ENCODE data around the gene YIPF2.
A peak's percentile ranks its signal among the peaks of the same experiment; 100 is the strongest.
"Not testable (repeated sequence)": the region's sequence is repeated elsewhere in the genome, so short reads cannot be mapped to it uniquely, and the experiment has no call there.

The YIPF2 gene

DNA sequence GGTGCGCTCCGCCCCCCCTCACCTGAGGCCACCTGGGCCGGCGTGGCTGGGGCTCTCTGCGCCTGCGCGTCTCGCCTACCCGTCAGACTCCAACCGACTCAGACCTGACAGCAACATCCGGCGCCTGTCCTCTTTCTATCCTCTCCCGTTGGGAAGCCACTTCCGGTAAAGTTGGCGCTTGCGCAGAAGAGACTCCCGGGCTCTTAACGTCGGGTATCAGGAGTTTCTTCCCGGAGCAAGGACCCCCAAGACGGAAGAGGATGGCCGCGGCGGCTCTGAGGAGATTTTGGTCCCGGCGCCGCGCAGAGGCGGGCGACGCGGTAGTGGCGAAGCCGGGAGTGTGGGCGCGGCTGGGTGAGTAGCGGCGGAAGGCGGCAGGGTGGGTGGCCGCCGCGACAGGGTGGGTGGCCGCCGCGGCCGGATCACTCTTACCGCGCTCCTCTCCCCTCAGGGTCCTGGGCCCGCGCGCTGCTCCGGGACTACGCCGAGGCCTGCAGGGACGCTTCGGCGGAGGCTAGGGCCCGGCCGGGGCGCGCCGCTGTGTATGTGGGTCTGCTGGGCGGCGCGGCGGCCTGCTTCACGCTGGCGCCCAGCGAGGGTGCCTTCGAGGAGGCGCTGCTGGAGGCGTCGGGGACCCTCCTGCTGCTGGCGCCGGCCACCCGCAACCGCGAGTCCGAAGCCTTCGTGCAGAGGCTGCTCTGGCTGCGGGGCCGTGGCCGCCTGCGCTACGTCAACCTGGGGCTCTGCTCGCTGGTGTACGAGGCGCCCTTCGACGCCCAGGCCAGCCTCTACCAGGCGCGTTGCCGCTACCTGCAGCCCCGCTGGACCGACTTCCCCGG lies at the start of gene YIPF2, which contains the start of gene TIMM29:
YIPF2 (minus strand) TSS at position 77 of the 839 bp plus-strand sequence. CDS start 229 bp downstream, outside the sequence.
TIMM29 (plus strand) TSS at position 249 of the 839 bp plus-strand sequence; CDS start at position 261, 12 bp downstream.
- DNase-seq, result peak; percentile 93

DNA sequence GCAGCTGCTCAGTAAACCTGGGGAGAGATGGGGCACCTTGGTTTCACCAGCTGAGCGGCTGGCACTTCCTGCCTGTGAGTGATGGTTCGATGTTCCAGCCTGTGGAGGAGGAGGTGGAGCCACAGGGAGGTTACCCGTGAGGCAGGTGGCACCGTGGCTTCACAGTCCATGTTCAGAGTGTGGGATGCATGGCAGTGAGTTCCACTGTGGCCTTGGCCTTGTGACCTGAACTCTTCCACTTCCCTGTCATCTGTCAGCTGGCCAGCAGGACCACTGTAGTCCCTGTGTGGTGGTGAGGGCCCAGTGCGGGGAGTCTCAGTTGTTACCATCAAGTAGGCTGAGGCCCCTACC lies 49.3 kb upstream of the YIPF2 start:
- DNase-seq, result no peak

DNA sequence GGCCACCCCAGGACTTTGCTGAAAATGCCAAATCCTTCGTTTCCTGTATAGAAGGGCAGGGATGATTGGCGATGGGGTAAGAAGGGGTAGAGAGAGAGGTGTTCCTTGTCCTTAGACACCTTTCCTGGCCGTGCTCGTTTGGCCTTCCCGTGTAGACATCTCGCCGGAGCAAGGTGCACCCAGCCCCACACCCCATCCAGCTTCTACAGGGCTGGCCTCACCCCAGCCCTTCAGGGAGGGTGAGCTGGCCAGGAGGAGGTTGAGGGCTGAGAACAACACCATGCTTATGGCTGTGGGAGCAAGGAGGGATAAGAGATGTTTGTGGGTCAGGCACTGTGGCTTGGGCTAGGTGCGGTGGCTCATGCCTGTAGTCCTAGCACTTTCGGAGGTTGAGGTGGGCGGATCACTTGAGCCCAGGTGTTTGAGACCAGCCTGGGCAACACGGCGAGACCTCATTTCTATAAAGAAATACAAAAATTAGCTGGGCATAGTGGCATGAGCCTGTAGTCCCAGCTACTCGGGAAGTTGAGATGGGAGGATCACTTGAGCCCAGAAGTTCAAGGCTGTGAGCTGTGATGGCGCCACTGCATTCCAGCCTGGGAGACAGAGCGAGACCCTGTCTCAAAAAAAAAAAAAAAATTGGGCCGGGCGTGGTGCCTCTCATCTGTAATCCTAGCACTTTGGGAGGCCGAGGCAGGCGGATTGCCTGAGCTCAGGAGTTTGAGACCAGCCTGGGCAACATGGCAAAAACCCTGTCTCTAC lies 47.9 kb upstream of the YIPF2 start:
- no peak for DNase-seq

GRCh38 chr19:10975374-10976130 lies 47.1 kb upstream of the YIPF2 start:
- no peak for DNase-seq

GRCh38 chr19:10971107-10971726 lies 42.8 kb upstream of the YIPF2 start:
- no peak for DNase-seq

- DNase-seq, result peak; percentile 30
These were observed 40.2 kb upstream of the YIPF2 start for GRCh38 chr19:10968527-10969135.

DNA sequence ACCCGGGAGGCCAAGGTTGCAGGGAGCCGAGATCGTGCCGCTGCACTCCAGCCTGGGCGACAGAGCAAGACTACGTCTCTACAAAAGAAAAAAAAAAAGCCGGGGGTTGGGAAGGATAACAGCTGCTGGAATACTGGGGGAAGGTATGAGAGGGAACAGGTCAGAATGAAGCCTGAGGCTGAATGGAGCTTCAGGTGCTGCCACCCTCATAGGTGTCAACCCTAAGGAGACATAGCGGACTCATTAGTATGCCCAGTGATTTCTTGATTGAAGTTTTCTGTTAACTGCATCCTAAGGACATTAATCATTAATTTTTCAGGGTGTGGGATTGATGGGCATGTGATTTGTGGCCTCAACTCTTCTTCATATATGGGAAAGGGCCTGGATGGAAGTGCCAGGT lies 38.4 kb upstream of the YIPF2 start:
- DNase-seq, result no peak

- DNase-seq, result no peak
These were observed 37.0 kb upstream of the YIPF2 start for GRCh38 chr19:10965398-10965797.

DNA sequence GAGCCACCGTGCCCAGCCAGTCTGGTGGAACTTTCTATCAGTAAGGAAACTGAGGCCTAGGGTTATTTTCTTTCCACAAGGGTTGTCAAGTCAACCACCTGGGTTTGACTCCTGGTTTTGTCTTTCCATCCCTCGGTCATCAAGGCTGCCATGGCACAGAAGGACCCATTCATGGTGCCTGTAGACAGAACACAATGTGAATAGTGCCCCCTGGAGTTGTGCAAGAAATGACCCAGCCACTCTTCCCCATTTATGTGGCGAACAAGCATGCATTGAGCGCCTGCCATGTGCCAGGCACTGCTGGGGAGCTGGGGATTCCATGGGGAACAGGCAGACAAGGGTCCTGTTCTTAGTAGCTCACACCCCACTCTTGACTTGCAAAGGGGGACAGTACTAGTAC lies 36.5 kb upstream of the YIPF2 start:
- no peak for DNase-seq

DNA sequence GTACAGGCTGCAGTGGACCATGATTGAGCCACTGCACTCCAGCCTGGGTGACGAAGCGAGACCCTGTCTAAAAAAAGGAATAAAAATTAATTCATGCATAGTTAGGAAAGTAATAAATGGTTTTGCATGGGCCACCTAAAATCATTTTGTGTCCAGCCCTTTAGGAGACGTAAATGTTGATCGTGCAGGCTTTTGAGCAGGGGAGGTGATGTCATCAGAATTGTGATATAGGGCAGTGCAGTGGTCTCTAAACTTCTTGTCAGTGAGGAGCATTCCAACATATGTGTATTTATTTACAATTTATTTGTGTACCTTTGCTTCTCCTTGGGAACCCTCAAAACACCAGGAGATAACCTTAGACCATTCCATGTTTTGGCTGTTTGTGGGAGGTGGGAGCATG lies 35.4 kb upstream of the YIPF2 start:
- DNase-seq, result no peak

GRCh38 chr19:10962863-10963262 lies 34.4 kb upstream of the YIPF2 start:
- DNase-seq, result no peak

GRCh38 chr19:10961073-10961860 lies 32.8 kb upstream of the YIPF2 start:
- DNase-seq, result peak; percentile 64

DNA sequence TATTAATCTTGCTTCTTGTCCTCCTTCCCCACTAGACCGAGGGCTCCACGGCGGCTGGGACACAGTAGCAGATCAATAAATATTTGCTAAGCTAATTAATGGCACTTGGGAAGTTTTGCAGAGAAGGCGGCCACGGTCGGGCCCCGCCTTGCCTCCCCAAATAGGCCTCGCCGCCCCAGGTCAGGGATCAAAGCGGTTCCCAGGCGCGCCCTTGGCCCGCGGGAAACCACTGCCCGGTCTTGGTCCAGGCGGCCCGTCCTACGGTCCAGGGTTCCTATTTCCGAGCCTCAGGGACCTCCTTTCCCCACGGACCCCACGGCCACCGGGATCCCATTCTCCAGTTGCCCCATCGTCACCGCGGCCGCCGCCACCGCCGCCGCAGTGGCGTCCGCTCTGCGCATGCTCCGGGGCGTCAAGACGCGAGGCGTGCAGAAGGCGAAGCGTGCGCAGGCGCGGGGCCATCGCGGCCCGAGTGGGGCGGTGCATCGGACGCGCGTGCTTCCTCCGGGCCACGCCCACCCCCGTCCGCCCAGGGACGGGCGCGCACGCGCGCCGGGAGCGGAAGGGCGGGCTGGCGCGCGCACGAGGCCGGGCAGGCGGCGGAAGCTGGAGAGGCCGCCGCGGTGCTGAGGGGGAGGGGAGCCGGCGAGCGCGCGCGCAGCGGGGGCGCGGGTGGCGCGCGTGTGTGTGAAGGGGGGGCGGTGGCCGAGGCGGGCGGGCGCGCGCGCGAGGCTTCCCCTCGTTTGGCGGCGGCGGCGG lies 32.1 kb upstream of the YIPF2 start, which contains the start of gene SMARCA4:
SMARCA4 (plus strand) TSS at position 717 of the 759 bp plus-strand sequence. CDS start 23,122 bp downstream, outside the sequence.
- DNase-seq, result peak; percentile 85

GRCh38 chr19:10959277-10959968 lies 31.0 kb upstream of the YIPF2 start:
- not testable (repeated sequence) for DNase-seq

DNA sequence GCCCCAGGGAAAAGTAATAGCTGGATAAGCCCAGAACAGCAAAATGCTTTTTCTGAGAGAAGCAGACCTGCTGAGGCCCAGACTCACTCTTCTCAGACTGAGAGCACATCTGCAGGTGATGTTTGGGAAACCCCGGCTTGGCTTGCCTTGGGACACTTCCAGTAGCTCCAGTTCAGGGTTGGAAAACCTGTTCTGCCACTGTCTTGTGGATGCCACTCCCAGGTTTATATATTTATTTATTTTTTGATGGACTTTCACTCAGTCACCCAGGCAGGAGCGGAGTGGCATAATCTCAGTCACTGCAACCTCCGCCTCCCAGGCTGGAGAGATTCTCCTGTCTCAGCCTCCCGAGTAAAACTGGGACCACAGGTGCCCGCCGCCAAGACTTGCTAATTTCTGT lies 24.4 kb upstream of the YIPF2 start:
- DNase-seq, result no peak

DNA sequence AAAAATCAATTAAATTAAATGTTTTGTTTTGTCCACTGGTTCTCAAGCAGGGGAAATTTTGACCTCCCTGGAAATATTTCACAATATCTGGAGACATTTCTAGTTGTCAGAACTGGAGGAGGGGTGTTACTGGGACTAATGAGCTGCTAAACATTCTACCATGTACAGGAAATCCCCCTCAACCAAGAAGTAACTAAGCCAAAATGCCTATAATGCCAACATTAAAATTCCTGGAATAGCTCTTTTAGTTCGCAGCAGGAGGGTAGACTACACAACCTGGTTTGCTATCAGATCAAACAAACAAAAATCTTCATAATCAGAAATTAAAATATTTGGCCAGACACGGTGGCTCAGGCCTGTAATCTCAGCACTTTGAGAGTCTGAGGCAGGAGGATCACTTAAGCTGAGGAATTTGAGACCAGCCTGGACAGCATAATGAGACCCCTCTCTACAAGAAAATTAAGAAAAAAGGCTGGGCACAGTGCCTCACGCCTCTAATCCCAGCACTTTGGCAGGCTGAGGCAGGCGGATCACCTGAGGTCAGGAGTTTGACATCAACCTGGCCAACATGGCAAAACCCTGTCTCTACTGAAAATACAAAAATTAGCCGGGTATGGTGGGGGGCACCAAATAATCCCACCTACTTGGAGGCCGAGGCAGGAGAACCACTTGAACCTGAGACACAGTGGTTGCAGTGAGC lies 18.7 kb upstream of the YIPF2 start:
- DNase-seq, result peak; percentile 72

DNA sequence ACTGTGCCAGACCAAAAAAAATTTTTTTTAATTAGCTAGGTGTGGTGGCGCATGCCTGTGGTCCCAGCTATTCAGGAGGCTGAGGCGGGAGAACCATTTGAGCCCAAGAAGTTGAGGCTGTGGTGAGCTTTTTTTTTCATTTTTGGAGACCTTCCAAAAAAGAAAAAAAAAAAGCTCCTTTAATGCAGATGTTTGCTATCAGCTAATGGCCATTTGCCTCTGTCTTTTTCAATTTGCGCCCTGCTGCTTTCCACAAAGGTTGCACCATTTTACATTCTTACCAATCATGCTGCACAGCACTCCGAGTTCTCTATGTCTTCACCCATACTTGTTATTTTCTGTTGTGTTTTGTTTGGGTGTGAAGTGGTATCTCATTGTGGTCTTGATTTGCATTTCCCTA lies 16.8 kb upstream of the YIPF2 start:
- no peak for DNase-seq

DNA sequence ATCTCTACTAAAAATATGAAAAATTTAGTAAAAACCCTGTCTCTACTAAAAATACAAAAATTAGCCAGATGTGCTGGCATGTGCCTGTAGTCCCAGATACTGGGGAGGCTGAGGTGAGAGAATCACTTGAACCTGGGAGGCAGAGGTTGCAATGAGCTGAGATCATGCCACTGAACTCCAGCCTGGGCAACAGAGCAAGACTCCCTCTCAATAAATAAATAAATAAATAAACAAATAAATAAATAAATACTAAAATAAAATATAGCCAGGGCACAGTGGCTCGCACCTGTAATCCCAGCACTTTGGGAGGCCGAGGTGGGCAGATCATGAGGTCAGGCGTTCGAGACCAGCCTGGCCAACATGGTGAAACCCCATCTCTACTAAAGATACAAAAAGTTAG lies 15.0 kb upstream of the YIPF2 start:
- DNase-seq, result not testable (repeated sequence)

DNA sequence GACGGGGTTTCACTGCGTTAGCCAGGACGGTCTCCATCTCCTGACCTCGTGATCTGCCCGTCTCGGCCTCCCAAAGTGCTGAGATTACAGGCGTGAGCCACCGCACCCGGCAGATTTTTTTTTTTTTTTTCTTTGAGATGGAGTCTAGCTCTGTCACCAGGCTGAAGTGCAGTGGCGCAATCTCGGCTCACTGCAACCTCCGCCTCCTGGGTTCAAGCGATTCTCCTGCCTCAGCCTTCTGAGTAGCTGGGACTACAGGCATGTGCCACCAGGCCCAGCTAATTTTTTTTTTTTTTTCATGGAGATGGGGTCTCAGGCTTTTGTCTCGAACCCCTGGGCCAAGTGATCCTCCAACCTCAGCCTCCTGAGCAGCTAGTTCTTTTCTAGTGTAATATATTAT lies 13.2 kb upstream of the YIPF2 start:
- DNase-seq, result not testable (repeated sequence)

Measured in kidney glomerular epithelial cell (primary cell).